Body of pancreas (tissue), 4 donors: ENCODE measurements around the gene TCTN3.

Experiments used
- CTCF ChIP-seq, 7 experiments: fragments of 450-650 bp in 4 of 7; fragments of 200-600 bp in 3 of 7; sonication (generic) in 3 of 7; IDR thresholded peaks; one replicate each; pipeline ENCODE4 v1.5.1; 2016 to 2019; ENCODE audit warnings: antibody characterized with exemption in 7 of 7
- POLR2A ChIP-seq, 3 donors: fragments of 450-650 bp; IDR thresholded peaks; one replicate each; pipeline ENCODE4 v1.6.1; 2016; ENCODE audit warnings: antibody characterized with exemption in 3 of 3, mild to moderate bottlenecking in 2 of 3

DNA sequence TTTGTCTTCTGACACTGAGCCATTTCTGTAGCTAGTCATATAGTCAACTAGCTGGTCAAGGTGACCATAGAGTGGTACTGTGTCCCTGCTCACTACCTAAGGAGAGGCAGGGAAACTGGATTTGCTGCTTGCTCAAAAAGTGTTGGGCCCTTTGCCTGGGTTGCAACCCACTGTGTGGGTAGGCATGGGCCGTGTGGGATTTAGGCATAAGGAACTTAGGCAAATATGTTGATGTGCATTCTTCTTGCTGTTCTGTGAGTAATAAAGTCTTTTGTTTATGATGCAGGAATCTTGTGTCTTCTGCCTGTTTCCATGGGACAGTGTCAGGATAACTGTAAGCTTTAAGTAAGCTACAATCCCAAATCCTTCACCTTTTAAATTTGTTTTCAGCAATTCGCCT lies 23.1 kb upstream of the TCTN3 start:
- no peak for TF ChIP-seq POLR2A (IDR thresholded peaks at IDR 0.05)
- no peak for TF ChIP-seq CTCF (IDR thresholded peaks at IDR 0.05)
